OCI-LY7 (cell line): ENCODE measurements around the gene PTPRM. TPM values are rescaled to one million over a fixed set of nuclear protein-coding genes. Genes with fewer than 3 reads are reported as not detected.

ENCODE experiments used
- BruUV-seq: library from RNA; stranded (reverse); fragments of 400-500 nt; replicated peaks from 2 replicates; lab custom pipeline; 2021; lab: Mats Ljungman, UMichigan
- CTCF ChIA-PET: fragments of 300-600 bp; sonication (Branson Sonifier 250); formaldehyde crosslinking; loops from one replicate; lab custom pipeline; 2022; ENCODE audit warnings: antibody characterized with exemption; ENCODE audit not compliant: unreplicated experiment; lab: Charles Lee
- POLR2A ChIA-PET: fragments of 300-600 bp; sonication (Branson Sonifier 250); formaldehyde crosslinking; loops from one replicate; lab custom pipeline; 2022; ENCODE audit warnings: antibody characterized with exemption; lab: Charles Lee
- DNase-seq: peaks from one replicate; pipeline ENCODE4 v3.0.0-alpha.2; 2015; ENCODE audit warnings: low spot score
- H2AFZ ChIP-seq: fragments of 200-600 bp; sonication (generic), shearing (Covaris generic); 2 replicates; pipeline ENCODE4 v1.6.1; 2014; ENCODE audit warnings: mild to moderate bottlenecking, antibody characterized with exemption, low read length, moderate library complexity
- H3K27ac ChIP-seq: fragments of 200-600 bp; sonication (generic); 2 replicates; pipeline ENCODE4 v1.5.1; 2014; ENCODE audit warnings: mixed run types, low read depth, mild to moderate bottlenecking, moderate library complexity, low read length, inconsistent platforms; ENCODE audit not compliant: poor library complexity, severe bottlenecking
- H3K36me3 ChIP-seq: fragments of 200-600 bp; sonication (generic); 2 replicates; pipeline ENCODE4 v1.6.1; 2014; ENCODE audit warnings: mild to moderate bottlenecking, antibody characterized with exemption, low read length, moderate library complexity, mixed read lengths; ENCODE audit not compliant: insufficient read depth
- H3K4me1 ChIP-seq: fragments of 200-600 bp; sonication (generic); 2 replicates; pipeline ENCODE4 v1.5.1; 2014; ENCODE audit warnings: mild to moderate bottlenecking, low read length; ENCODE audit not compliant: insufficient read depth, poor library complexity, severe bottlenecking
- H3K4me2 ChIP-seq: fragments of 200-600 bp; sonication (generic); 2 replicates; pipeline ENCODE4 v1.6.1; 2014; ENCODE audit warnings: mild to moderate bottlenecking, low read length
- H3K4me3 ChIP-seq: fragments of 200-600 bp; sonication (generic); 2 replicates; pipeline ENCODE4 v1.5.1; 2014; ENCODE audit warnings: mild to moderate bottlenecking, low read depth, low read length; ENCODE audit not compliant: poor library complexity, severe bottlenecking
- H3K79me2 ChIP-seq: fragments of 200-600 bp; sonication (generic); 2 replicates; pipeline ENCODE4 v1.6.1; 2016; ENCODE audit warnings: low read depth, mild to moderate bottlenecking, low read length, moderate library complexity, mixed read lengths; ENCODE audit not compliant: insufficient read depth
- H3K9me2 ChIP-seq: fragments of 200-600 bp; sonication (generic); 2 replicates; pipeline ENCODE4 v1.6.1; 2016; ENCODE audit warnings: mild to moderate bottlenecking, low read length, mixed read lengths; ENCODE audit not compliant: insufficient read depth
- H3K9me3 ChIP-seq: fragments of 200-600 bp; sonication (generic); 2 replicates; pipeline ENCODE4 v1.6.1; 2014; ENCODE audit warnings: mild to moderate bottlenecking, mixed run types, low read length, mixed read lengths
- H4K20me1 ChIP-seq: fragments of 200-600 bp; sonication (generic); 2 replicates; pipeline ENCODE4 v1.6.1; 2014; ENCODE audit warnings: mild to moderate bottlenecking, antibody characterized with exemption, low read length, moderate library complexity, mixed read lengths; ENCODE audit not compliant: insufficient read depth
- EZH2phosphoT487 ChIP-seq: fragments of 200-600 bp; sonication (generic); IDR thresholded peaks from 2 replicates; pipeline ENCODE4 v1.6.1; 2018; ENCODE audit warnings: low read depth, borderline replicate concordance, mild to moderate bottlenecking, mixed run types, antibody characterized with exemption, low read length, moderate library complexity, mixed read lengths
- intact Hi-C: fragments of 100-400 bp; cut with micrococcal nuclease; formaldehyde crosslinking; loops from one replicate; pipeline ENCODE4 v1.10.0; 2022; ENCODE audit not compliant: unreplicated experiment
- total RNA-seq, 2 experiments: library from RNA; depleted of rRNA in 1 of 2; stranded (reverse); fragments of >200 nt in 1 of 2; shearing (Covaris generic) in 1 of 2; gene quantifications; 2 replicates each; pipeline ENCODE4 v1.2.3, GENCODE V29; 2014 to 2022
- TF ChIP-seq, protein P1 (sequence below): fragments of 200-600 bp; sonication (generic); conservative IDR thresholded peaks from 2 replicates; pipeline ENCODE4 v1.5.1; 2014; ENCODE audit warnings: mild to moderate bottlenecking, antibody characterized with exemption, low read length, moderate library complexity, mixed read lengths

Gene PTPRM
- total RNA-seq, 2 experiments from 2014 or later, result not detected

DNA sequence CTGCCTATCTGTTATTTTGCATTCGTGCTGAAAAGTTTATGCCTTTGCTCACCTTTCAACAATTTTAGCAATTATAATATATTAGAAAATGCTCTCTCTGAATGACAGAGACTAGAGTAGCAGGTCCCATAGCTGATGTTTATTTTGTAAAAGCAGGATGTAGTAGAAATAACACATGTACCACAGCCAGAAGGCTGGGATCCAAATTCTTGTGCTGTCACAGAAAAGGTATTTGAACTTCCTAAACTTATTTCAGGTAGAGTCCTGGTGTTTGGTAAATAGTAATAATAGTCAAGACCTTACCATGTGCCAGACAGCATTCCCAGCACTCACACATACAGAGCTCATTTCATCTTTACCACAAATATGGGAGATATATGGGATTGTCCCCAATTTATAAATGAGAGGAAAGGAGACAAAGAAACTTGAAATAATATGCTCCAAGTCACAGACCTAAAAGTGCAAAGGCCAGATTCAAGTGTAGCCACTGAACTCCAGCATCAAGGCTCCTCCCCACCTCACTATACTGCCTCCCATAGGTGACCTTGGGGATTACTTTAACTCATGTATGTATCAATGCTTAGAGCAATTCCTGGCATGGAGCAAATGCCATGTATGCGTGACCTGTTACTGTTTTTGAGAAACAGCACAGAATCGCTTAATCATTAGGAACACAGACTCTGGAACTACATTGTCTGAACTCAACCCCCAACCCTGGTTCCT is 757.4 kb downstream of the PTPRM start:
- H3K79me2 ChIP-seq, result no peaks in the 10 kb centered on the region
- CTCF ChIA-PET, result interaction anchor here (0.5 kb wide), 1 partner anchor 61 kb away, joined by 3 read pairs; no protein-coding TSS in a partner anchor
- DNase-seq, result no peak

DNA sequence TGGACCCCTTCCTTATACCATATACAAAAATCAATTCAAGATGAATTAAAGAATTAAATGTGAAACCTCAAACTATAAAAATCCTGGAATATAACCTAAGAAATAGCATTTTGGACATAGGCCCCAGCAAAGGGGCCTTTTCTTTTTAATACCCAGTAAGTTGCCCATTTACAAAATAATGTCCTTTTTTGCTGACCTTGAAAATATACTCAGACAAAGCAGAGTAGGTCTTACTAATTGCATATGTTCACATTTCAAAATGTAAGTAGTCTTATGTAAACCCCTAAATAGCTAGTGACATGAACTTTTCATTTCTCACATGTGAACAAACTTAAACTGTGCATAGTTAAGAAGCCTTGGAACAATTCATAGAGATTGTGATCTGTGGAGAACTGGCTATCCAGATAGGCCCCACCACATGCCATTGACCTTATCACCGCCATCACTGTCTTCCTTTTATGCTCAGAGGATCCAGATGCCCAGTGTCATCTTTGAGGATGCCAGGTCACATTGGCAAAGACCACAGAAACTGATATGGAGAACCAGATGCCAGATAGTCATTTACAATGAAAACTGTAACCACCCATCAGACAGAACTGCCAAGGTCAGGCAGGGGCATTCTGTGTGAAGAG is 759.8 kb downstream of the PTPRM start:
- H3K9me3 ChIP-seq, result no peaks in the 10 kb centered on the region
- no TSS peak for BruUV-seq
- CTCF ChIA-PET, result no interaction called here

More for the DNA sequence above, 757.4 kb downstream of the PTPRM start:
- POLR2A ChIA-PET, result interaction anchor here (0.7 kb wide), 2 partner anchors 215 to 1412 kb away, joined by 3 to 4 read pairs; no protein-coding TSS in a partner anchor
- intact Hi-C loops, result no loop called here
- H2AFZ ChIP-seq, result no peak overlapping the region
- H3K4me2 ChIP-seq, result no peak overlapping the region
- H4K20me1 ChIP-seq, result no peaks in the 10 kb centered on the region
- H3K4me3 ChIP-seq, result no peak overlapping the region
- no TSS peak for BruUV-seq
- no peaks in the 10 kb centered on the region for H3K9me3 ChIP-seq
- H3K4me1 ChIP-seq, result no peaks in the 10 kb centered on the region
- no peak overlapping the region for H3K27ac ChIP-seq
- TF ChIP-seq EZH2phosphoT487, result no peak
- TF ChIP-seq, protein P1, sequence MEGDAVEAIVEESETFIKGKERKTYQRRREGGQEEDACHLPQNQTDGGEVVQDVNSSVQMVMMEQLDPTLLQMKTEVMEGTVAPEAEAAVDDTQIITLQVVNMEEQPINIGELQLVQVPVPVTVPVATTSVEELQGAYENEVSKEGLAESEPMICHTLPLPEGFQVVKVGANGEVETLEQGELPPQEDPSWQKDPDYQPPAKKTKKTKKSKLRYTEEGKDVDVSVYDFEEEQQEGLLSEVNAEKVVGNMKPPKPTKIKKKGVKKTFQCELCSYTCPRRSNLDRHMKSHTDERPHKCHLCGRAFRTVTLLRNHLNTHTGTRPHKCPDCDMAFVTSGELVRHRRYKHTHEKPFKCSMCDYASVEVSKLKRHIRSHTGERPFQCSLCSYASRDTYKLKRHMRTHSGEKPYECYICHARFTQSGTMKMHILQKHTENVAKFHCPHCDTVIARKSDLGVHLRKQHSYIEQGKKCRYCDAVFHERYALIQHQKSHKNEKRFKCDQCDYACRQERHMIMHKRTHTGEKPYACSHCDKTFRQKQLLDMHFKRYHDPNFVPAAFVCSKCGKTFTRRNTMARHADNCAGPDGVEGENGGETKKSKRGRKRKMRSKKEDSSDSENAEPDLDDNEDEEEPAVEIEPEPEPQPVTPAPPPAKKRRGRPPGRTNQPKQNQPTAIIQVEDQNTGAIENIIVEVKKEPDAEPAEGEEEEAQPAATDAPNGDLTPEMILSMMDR, result 0 out of 2 replicates have a peak, but pooled peaks have one; percentile 27
- H3K9me2 ChIP-seq, result no peaks in the 10 kb centered on the region
- H3K36me3 ChIP-seq, result no peaks in the 10 kb centered on the region

More for the DNA sequence above, 759.8 kb downstream of the PTPRM start:
- no peak for DNase-seq
- no peaks in the 10 kb centered on the region for H3K36me3 ChIP-seq
- H2AFZ ChIP-seq, result no peak overlapping the region
- TF ChIP-seq, protein P1, result no peak
- no peak for TF ChIP-seq EZH2phosphoT487
- intact Hi-C loops, result no loop called here
- no peak overlapping the region for H3K27ac ChIP-seq
- H3K4me3 ChIP-seq, result no peak overlapping the region
- no peaks in the 10 kb centered on the region for H4K20me1 ChIP-seq
- no peak overlapping the region for H3K4me2 ChIP-seq
- no peaks in the 10 kb centered on the region for H3K79me2 ChIP-seq
- H3K4me1 ChIP-seq, result no peaks in the 10 kb centered on the region
- no peaks in the 10 kb centered on the region for H3K9me2 ChIP-seq
- POLR2A ChIA-PET, result no interaction called here
